Heart left ventricle (tissue), 16 donors: ENCODE measurements around the gene USP10. TPM values are rescaled to one million over a fixed set of nuclear protein-coding genes. Genes with fewer than 3 reads are reported as not detected.
"Not testable (repeated sequence)": the region's sequence is repeated elsewhere in the genome, so short reads cannot be mapped to it uniquely, and the experiment has no call there.

Experiments used
- ATAC-seq, 4 donors: fragments of 200-7000 bp; cut with Tn5 transposase; one replicate each; pipeline ENCODE4 v1.9.1; 2020 to 2022; ENCODE audit warnings: moderate library complexity in 4 of 4, mild to moderate bottlenecking in 3 of 4, moderate number of reproducible peaks in 1 of 4
- DNase-seq, 5 donors: peaks; one replicate each; pipeline ENCODE4 v3.0.0-alpha.2; 2020
- H3K27ac ChIP-seq, 12 donors: fragments of 200-600 bp; sonication (generic) in 4 of 12; one replicate each; pipeline versions ENCODE4 v1.5.0 to v1.8.0; 2016 to 2022; ENCODE audit warnings: mild to moderate bottlenecking in 2 of 12
- H3K27me3 ChIP-seq, 9 donors: fragments of 200-600 bp; sonication (generic) in 2 of 9; one replicate each; pipeline versions ENCODE4 v1.5.1 to v1.8.0; 2016 to 2022; ENCODE audit warnings: mild to moderate bottlenecking in 3 of 9
- H3K36me3 ChIP-seq, 9 donors: fragments of 200-600 bp; sonication (generic) in 2 of 9; one replicate each; pipeline versions ENCODE4 v1.5.0 to v1.8.0; 2018 to 2022; ENCODE audit warnings: mild to moderate bottlenecking in 2 of 9
- H3K4me1 ChIP-seq, 12 donors: fragments of 200-600 bp; sonication (generic) in 4 of 12; one replicate each; pipeline versions ENCODE4 v1.5.0 to v1.8.0; 2016 to 2022; ENCODE audit warnings: mild to moderate bottlenecking in 3 of 12
- H3K4me3 ChIP-seq, 12 donors: fragments of 200-600 bp; sonication (generic) in 4 of 12; one replicate each; pipeline versions ENCODE4 v1.5.0 to v1.8.0; 2017 to 2022; ENCODE audit warnings: mild to moderate bottlenecking in 9 of 12, moderate library complexity in 4 of 12
- H3K9me3 ChIP-seq, 12 donors: fragments of 200-600 bp; sonication (generic) in 4 of 12; one replicate each; pipeline versions ENCODE4 v1.5.0 to v1.8.0; 2016 to 2022; ENCODE audit warnings: mild to moderate bottlenecking in 1 of 12
- POLR2A ChIP-seq, 2 donors: fragments of 450-650 bp; IDR thresholded peaks; one replicate each; pipeline ENCODE4 v1.6.1; 2017; ENCODE audit warnings: antibody characterized with exemption in 2 of 2, mild to moderate bottlenecking in 2 of 2, moderate library complexity in 2 of 2
- WGBS, 4 donors: extraction: QIAGEN DNeasy Blood & Tissue Kit in 2 of 4; methylation state at CpG; one replicate each; pipeline versions ENCODE4 v1.1.5 to v1.1.7; 2013 to 2018; 5-methylcytosine and 5-hydroxymethylcytosine counted together
- intact Hi-C, 10 donors: fragments of 100-400 bp; cut with DNase I; formaldehyde crosslinking; loops; one replicate each; pipeline versions ENCODE4 v1.11.1 to v1.14.2; 2022
- polyA plus RNA-seq, 2 donors: library from polyadenylated mRNA; stranded (reverse); fragments of 200-250 nt; gene quantifications; one replicate each; pipeline ENCODE4 v1.2.3, GENCODE V29; 2013
- total RNA-seq, 9 donors: library from RNA; depleted of rRNA in 2 of 9; stranded (reverse); fragments of >200 nt in 2 of 9; fragmentation: NEBNext Ultra II Directional in 3 of 9; extraction: Animal tissue kit (Norgen Biotek cat#: 25700) in 3 of 9; gene quantifications; one replicate each; pipeline versions ENCODE4 v1.1.0 to v1.2.4, GENCODE V29; 2016 to 2023
- TF ChIP-seq, protein P1 (sequence below), 12 donors: fragments of 200-600 bp; sonication (generic) in 4 of 12; IDR thresholded peaks; one replicate each; pipeline versions ENCODE4 v1.5.0 to v1.8.0; 2018 to 2022; ENCODE audit warnings: antibody characterized with exemption in 12 of 12, mild to moderate bottlenecking in 5 of 12
- donor health status: ischemic (EF 13 %, LVEDD 7.1; RV severe dilation, severe dysfunction).
- donor health status: healthy with polysubstance abuse.
- donor health status: DM: no; HTN: yes; CAD: no.
- donor health status: DM: no; HTN: no; CAD: no.
- donor health status: ischemic (EF 25% LVEDD 6.9; RV normal size, moderate dysfunction).
- donor health status: ischemic (EF 25% LVEDD 5.7; RV mildly dilated, moderate dysfunction).
- donor health status: healthy.
- donor health status: DM: yes; HTN: yes; CAD: no.
- donor health status: ischemic (EF 35%, LVEDD 5.7; RV mildly dilated, moderate dysfunction).
- donor health status: nonischemic (EF 11% LVEDD 7.7; RV severe dilation, severe dysfunction).
- donor health status: DM: yes; HTN: yes; CAD: no.
- donor health status: PGD.
- donor health status: ischemic (EF 29% LVEDD 5.4; RV normal size, mild dysfunction).
- donor health status: nonischemic (EF 23%, LVEDD 6.1; RV moderate dilation, normal function).

The USP10 gene
- total and polyA plus RNA-seq, 11 donors: 17.8 to 73.5 (median 61.6) TPM

DNA sequence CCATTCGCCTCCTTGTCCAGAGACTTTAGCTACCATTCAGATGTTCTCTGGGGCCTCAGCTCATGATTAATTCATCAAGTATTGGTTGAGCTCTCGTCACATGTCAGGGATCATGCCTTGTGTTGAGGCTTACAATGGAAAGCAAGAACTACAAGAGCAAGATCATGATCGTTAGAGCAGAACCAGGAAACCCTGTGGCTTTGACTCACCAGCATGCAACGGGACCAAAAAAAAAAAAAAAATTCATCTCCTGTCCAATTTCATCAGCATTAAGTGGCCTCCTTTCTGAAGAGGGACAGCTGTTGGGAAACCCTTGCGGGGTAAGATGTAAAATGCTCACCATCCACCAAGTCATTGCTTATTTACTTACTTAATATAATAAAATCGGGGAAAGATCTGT, 12.1 kb upstream of the USP10 start:
- H3K9me3 ChIP-seq: no peaks in the 10 kb centered on the region
- H3K36me3 ChIP-seq: no peaks in the 10 kb centered on the region
- H3K27ac ChIP-seq: no peak overlapping the region
- TF ChIP-seq, protein P1, sequence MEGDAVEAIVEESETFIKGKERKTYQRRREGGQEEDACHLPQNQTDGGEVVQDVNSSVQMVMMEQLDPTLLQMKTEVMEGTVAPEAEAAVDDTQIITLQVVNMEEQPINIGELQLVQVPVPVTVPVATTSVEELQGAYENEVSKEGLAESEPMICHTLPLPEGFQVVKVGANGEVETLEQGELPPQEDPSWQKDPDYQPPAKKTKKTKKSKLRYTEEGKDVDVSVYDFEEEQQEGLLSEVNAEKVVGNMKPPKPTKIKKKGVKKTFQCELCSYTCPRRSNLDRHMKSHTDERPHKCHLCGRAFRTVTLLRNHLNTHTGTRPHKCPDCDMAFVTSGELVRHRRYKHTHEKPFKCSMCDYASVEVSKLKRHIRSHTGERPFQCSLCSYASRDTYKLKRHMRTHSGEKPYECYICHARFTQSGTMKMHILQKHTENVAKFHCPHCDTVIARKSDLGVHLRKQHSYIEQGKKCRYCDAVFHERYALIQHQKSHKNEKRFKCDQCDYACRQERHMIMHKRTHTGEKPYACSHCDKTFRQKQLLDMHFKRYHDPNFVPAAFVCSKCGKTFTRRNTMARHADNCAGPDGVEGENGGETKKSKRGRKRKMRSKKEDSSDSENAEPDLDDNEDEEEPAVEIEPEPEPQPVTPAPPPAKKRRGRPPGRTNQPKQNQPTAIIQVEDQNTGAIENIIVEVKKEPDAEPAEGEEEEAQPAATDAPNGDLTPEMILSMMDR (IDR thresholded peaks at IDR 0.05): no peak
- TF ChIP-seq POLR2A (IDR thresholded peaks at IDR 0.05): no peak
- no peak for DNase-seq
- ATAC-seq: peak in 1 of 4 donors; percentile 51
- H3K4me3 ChIP-seq: no peak overlapping the region
- intact Hi-C loops: no loop called here
- 69 to 83% (median 79%) methylated on average over 6 of the region's 6 CpGs for WGBS, 4 donors
- peaks cover 0 to 6% (median 0%) of the 10 kb centered on the region in 9 donors for H3K27me3 ChIP-seq
- H3K4me1 ChIP-seq: peaks cover 0 to 11% (median 0%) of the 10 kb centered on the region in 12 donors

DNA sequence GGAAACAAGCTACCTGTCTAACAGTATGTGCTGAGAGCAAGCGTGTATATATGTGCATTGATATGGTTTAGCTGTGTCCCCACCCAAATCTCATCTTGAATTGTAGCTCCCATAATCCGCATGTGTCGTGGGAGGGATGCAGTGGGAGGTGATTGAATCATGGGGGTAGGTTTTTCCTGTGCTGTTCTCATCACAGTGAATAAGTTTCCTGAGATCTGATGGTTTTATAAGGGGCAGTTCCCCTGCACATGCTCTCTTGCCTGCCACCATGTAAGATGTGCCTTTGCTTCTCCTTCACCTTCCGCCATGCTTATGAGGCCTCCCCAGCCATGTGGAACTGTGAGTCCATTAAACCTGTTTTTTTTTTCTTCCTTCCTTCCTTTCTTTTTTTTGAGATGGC, 11.6 kb upstream of the USP10 start:
- H3K36me3 ChIP-seq, DNase-seq, H3K27me3 ChIP-seq, H3K27ac ChIP-seq, ATAC-seq, H3K4me3 ChIP-seq, H3K9me3 ChIP-seq, intact Hi-C loops: not testable (repeated sequence)
- peaks cover 0 to 11% (median 0%) of the 10 kb centered on the region in 12 donors for H3K4me1 ChIP-seq
- WGBS, 4 donors: 95 to 98% (median 97%) methylated on average over 4 of the region's 4 CpGs

- WGBS, 4 donors: 61 to 68% (median 65%) methylated on average over 8 of the region's 8 CpGs
- no peaks in the 10 kb centered on the region for H3K36me3 ChIP-seq
- TF ChIP-seq, protein P1 (IDR thresholded peaks at IDR 0.05): no peak
- no peak for TF ChIP-seq POLR2A (IDR thresholded peaks at IDR 0.05)
- peaks cover 0 to 3% (median 0%) of the 10 kb centered on the region in 9 donors for H3K27me3 ChIP-seq
- no peaks in the 10 kb centered on the region for H3K9me3 ChIP-seq
- intact Hi-C loops: no loop called here
- DNase-seq (no peak), ATAC-seq (no peak)
- H3K4me1 ChIP-seq: peaks cover 0 to 11% (median 0%) of the 10 kb centered on the region in 12 donors
- H3K27ac ChIP-seq: no peak overlapping the region
- no peak overlapping the region for H3K4me3 ChIP-seq
These were observed 10.7 kb upstream of the USP10 start for GRCh38 chr16:84689111-84689510.

- no peak for DNase-seq
- Histone ChIP-seq H3K4me3 (no peak overlapping the region), H3K27ac (no peak overlapping the region), H3K4me1 (peaks cover 0 to 11% (median 0%) of the 10 kb centered on the region in 12 donors), H3K9me3 (no peaks in the 10 kb centered on the region), H3K36me3 (no peaks in the 10 kb centered on the region), H3K27me3 (no peaks in the 10 kb centered on the region)
- intact Hi-C loops: no loop called here
- no peak for ATAC-seq
- WGBS, 4 donors: 87 to 90% (median 89%) methylated on average over 6 of the region's 6 CpGs
- no peak for TF ChIP-seq POLR2A (IDR thresholded peaks at IDR 0.05)
- TF ChIP-seq, protein P1 (IDR thresholded peaks at IDR 0.05): no peak
These were observed 9.5 kb upstream of the USP10 start for GRCh38 chr16:84690088-84690819.
